H7 (cell line): ENCODE measurements around the gene ABCF3. TPM values are rescaled to one million over a fixed set of nuclear protein-coding genes. Genes with fewer than 3 reads are reported as not detected.
A peak's percentile ranks its signal among the peaks of the same experiment; 100 is the strongest.
"Not testable (repeated sequence)": the region's sequence is repeated elsewhere in the genome, so short reads cannot be mapped to it uniquely, and the experiment has no call there.

Source experiments
- DNase-seq: peaks from one replicate; pipeline ENCODE4 v3.0.0; 2012
- H3K27me3 ChIP-seq: 2 replicates; pipeline ENCODE4 v1.6.0; 2011; ENCODE audit warnings: mild to moderate bottlenecking, low read length; ENCODE audit not compliant: control insufficient read depth, insufficient read depth
- H3K36me3 ChIP-seq: replicated peaks from 2 replicates; pipeline ENCODE4 v1.5.1; 2011; ENCODE audit warnings: low read length; ENCODE audit not compliant: control insufficient read depth, insufficient read depth
- H3K4me3 ChIP-seq: 2 replicates; pipeline ENCODE4 v1.5.1; 2011; ENCODE audit warnings: low read depth, mild to moderate bottlenecking, control low read depth, low read length, moderate library complexity; ENCODE audit not compliant: insufficient read depth
- total RNA-seq: library from RNA; depleted of rRNA; stranded (reverse); fragments of >200 nt; shearing (Covaris generic); gene quantifications from 2 replicates; pipeline ENCODE4 v1.2.3, GENCODE V29; 2014; rRNA removed

The ABCF3 gene, protein sequence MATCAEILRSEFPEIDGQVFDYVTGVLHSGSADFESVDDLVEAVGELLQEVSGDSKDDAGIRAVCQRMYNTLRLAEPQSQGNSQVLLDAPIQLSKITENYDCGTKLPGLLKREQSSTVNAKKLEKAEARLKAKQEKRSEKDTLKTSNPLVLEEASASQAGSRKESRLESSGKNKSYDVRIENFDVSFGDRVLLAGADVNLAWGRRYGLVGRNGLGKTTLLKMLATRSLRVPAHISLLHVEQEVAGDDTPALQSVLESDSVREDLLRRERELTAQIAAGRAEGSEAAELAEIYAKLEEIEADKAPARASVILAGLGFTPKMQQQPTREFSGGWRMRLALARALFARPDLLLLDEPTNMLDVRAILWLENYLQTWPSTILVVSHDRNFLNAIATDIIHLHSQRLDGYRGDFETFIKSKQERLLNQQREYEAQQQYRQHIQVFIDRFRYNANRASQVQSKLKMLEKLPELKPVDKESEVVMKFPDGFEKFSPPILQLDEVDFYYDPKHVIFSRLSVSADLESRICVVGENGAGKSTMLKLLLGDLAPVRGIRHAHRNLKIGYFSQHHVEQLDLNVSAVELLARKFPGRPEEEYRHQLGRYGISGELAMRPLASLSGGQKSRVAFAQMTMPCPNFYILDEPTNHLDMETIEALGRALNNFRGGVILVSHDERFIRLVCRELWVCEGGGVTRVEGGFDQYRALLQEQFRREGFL
- total RNA-seq = 31.1 and 38.8 TPM in 2 replicates

DNA sequence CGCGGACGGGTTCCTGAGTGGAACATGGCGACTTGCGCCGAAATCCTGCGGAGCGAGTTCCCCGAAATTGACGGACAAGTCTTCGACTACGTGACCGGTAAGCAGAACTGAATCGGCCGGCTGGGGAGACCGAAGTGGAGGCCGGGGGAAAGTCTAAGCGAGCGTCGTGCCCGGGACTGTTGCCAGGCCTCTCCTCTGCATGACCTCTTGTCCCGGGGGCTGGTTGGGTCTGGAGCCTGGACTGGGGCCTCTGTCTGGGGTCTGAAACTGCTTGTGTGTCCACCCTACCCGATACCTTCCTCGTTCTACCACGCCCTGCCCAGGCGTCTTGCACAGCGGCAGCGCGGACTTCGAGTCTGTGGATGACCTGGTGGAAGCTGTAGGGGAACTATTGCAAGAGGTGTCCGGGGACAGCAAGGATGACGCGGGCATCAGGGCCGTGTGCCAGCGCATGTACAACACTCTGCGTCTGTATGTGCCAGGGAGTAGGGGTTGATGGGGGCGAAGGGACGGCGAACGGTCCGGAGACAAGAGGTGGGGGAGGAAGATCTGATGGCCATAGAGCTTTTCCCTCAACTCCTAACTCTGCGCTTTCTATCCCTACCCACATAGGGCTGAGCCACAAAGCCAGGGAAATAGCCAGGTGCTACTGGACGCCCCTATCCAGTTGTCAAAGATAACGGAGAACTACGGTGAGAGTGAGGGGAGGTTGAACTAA, at the start of gene ABCF3:
Gene ABCF3, plus strand, starts transcription at position 16 of the 718 bp plus-strand sequence. Its CDS starts 9 bp downstream, at position 25.
- H3K27me3 ChIP-seq = no peaks in the 10 kb centered on the region
- peak; percentile 53 for DNase-seq
- peak within 1 kb of the TSS; percentile 95 for H3K4me3 ChIP-seq
- H3K36me3 ChIP-seq = peaks cover 47% of the 10 kb centered on the region

- peaks cover 43% of the 10 kb centered on the region for H3K36me3 ChIP-seq
- no peak overlapping the region for H3K4me3 ChIP-seq
- H3K27me3 ChIP-seq = no peaks in the 10 kb centered on the region
- DNase-seq = no peak
These were observed 45.6 kb upstream of the ABCF3 start for GRCh38 chr3:184140436-184140835.

DNA sequence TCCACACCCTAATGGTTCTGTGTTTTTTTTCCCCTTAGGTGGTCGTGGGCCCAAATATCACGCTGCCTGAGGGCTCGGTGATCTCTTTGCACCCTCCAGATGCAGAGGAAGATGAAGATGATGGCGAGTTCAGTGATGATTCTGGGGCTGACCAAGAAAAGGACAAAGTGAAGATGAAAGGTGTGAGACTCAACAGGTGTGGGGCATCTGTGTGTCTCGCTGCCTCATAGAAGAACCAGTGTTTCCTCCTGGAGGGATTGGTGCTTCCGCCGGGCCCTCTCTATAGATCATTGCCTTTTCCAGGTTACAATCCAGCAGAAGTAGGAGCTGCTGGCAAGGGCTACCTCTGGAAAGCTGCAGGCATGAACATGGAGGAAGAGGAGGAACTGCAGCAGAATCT, 43.8 kb upstream of the ABCF3 start:
- no peaks in the 10 kb centered on the region for H3K27me3 ChIP-seq
- no peak for DNase-seq
- peaks cover 43% of the 10 kb centered on the region for H3K36me3 ChIP-seq
- no peak overlapping the region for H3K4me3 ChIP-seq

DNA sequence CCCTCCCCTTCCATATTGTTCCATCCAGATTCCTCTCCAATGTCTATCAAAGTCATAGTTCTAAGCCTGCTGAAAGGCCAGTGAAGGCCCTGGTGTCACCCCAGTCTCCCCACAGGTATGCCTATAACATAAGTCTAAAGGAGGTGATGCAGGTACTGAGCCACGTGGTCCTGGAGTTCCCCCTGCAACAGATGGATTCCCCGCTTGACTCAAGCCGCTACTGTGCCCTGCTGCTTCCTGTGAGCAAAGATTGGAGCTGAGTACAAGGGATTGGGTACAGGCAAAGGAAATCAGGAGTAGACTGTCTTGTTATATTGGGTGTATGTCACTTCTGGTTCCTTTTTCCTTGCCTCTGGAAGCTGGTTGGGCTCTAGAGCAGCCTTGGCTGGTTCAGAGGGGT, 42.7 kb upstream of the ABCF3 start:
- no peak for DNase-seq
- Histone ChIP-seq H3K27me3 (no peaks in the 10 kb centered on the region), H3K36me3 (peaks cover 42% of the 10 kb centered on the region), H3K4me3 (no peak overlapping the region)

DNA sequence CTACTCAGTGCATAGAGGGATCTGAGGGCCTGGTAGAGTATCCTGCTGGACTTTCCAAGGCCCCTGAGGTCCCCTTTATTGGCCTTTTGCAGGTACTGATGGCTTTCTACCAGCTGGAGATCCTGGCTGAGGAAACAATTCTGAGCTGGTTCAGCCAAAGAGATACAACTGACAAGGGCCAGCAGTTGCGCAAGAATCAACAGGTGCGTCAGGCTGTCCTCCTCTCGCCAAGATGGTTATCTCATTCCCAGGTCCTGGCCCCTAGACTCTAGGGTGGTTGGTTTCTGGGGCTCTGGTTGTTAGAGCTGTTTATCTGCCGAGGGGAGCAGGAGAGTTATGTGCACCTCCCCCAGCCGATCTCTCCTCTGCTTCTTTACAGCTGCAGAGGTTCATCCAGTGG, 41.5 kb upstream of the ABCF3 start:
- Histone ChIP-seq H3K27me3 (no peaks in the 10 kb centered on the region), H3K36me3 (peaks cover 42% of the 10 kb centered on the region), H3K4me3 (no peak overlapping the region)
- no peak for DNase-seq

DNA sequence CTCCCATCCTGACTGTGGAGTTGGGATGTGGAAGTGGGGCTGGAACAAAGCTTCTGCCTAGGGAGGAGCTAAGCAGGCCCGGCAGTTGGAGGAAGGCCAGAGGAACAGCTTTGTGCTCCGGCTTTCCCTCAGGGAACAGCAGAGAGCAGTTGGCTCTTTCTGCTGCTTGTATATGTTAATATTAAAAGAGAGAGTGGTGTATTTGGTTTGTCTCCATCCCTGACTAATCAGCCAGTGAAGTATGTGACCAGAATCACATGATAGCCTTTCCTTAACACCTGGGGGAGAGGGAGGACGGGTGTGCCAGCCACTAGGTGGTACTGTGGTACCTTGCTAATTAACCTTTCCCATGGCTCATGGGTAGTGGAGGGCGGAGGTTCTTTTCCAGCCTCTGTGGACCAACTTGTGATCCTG, 40.9 kb upstream of the ABCF3 start:
- no peak overlapping the region for H3K4me3 ChIP-seq
- no peaks in the 10 kb centered on the region for H3K27me3 ChIP-seq
- peaks cover 41% of the 10 kb centered on the region for H3K36me3 ChIP-seq
- peak; percentile 79 for DNase-seq

- H3K36me3 ChIP-seq = peaks cover 36% of the 10 kb centered on the region
- H3K27me3 ChIP-seq = no peaks in the 10 kb centered on the region
- no peak overlapping the region for H3K4me3 ChIP-seq
- no peak for DNase-seq
These were observed 40.2 kb upstream of the ABCF3 start for GRCh38 chr3:184145751-184146270.

DNA sequence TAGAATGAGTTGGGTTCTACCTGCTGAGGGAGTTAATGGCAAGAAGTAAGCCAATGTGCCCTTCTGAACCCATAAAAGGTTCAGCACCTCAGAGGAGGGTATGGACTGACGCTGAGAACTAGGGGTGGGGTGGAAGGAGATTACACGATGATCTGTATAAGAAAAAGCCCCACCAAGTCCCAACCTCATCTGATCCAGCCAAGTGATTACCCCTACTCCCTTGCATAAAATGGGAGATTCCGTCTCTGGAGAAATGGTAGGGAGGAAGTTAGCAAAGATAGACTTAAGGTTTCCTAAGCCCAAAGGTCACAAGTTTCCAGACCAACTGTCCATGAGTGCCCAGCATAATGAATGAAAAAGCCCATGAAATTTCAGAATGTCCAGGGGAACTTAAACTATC, 37.9 kb upstream of the ABCF3 start:
- no peak overlapping the region for H3K4me3 ChIP-seq
- no peaks in the 10 kb centered on the region for H3K27me3 ChIP-seq
- H3K36me3 ChIP-seq = peaks cover 17% of the 10 kb centered on the region
- no peak for DNase-seq

DNA sequence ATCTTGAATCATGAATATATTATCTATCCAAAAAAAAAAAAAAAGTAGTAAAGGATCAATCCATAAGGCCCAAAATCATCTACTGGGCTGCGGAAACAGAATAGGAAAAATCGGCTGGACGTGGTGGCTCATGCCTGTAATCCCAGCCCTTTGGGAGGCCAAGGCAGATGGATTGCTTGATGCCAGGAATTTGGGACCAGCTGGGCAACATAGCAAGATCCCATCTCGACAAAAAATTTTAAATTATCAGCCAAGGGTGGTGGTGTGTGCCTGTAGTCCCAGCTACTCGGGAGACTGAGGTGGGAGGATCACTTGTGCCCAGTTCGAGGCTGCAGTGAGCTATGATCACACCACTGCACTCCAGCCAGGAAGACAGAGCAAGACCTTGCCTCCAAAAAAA, 36.9 kb upstream of the ABCF3 start:
- no peak overlapping the region for H3K4me3 ChIP-seq
- no peaks in the 10 kb centered on the region for H3K27me3 ChIP-seq
- no peak for DNase-seq
- H3K36me3 ChIP-seq = peaks cover 8% of the 10 kb centered on the region

DNA sequence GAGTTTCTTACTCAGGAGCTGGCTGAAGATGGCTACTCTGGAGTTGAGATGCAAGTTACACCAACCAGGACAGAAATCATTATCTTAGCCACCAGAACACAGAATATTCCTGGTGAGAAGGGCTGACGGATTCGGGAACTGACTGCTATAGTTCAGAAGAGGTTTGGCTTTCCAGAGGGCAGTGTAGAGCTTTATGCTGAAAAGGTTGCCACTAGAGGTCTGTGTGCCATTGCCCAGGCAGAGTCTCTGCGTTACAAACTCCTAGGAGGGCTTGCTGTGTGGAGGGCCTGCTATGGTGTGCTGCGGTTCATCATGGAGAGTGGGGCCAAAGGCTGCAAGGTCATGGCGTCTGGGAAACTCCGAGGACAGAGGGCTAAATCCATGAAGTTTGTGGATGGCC, 36.2 kb upstream of the ABCF3 start:
- not testable (repeated sequence) for DNase-seq, H3K4me3 ChIP-seq, H3K36me3 ChIP-seq, H3K27me3 ChIP-seq

GRCh38 chr3:184154885-184155643, 30.9 kb upstream of the ABCF3 start, which contains the start of gene DVL3:
Gene DVL3, plus strand, starts transcription at chr3:184155377. Its CDS starts 259 bp downstream, at chr3:184155636.
- DNase-seq = peak; percentile 96
- Histone ChIP-seq H3K27me3 (no peaks in the 10 kb centered on the region), H3K36me3 (no peaks in the 10 kb centered on the region), H3K4me3 (peak within 1 kb of the TSS; percentile 97)

- DNase-seq = peak; percentile 80
- peak overlapping the region; percentile 97 for H3K4me3 ChIP-seq
- H3K27me3 ChIP-seq = no peaks in the 10 kb centered on the region
- no peaks in the 10 kb centered on the region for H3K36me3 ChIP-seq
These were observed 30.1 kb upstream of the ABCF3 start for GRCh38 chr3:184155644-184156521.

- Histone ChIP-seq H3K36me3 (no peaks in the 10 kb centered on the region), H3K27me3 (no peaks in the 10 kb centered on the region), H3K4me3 (peak overlapping the region; percentile 97)
- peak; percentile 89 for DNase-seq
These were observed 29.5 kb upstream of the ABCF3 start for GRCh38 chr3:184156522-184156955.
